Limb (tissue), 2 donors: ENCODE measurements around the gene SLFN13.
"Not testable (repeated sequence)": the region's sequence is repeated elsewhere in the genome, so short reads cannot be mapped to it uniquely, and the experiment has no call there.

ENCODE experiments used
- DNase-seq, 2 donors: peaks; one replicate each; pipeline ENCODE4 v3.0.0-alpha.2; 2016; ENCODE audit errors: extremely low spot score in 2 of 2

Gene SLFN13

GRCh38 chr17:35433075-35433894, 15.3 kb downstream of the SLFN13 start:
- DNase-seq: peak; percentile 52 to 82

- peak; percentile 62 to 87 for DNase-seq
Observed at GRCh38 chr17:35432176-35433074, 16.1 kb downstream of the SLFN13 start, which contains the start of gene SLFN12. SLFN12 (minus strand) TSS chr17:35432500; CDS start chr17:35423028, 9,472 bp downstream.

GRCh38 chr17:35429702-35430101, 18.9 kb downstream of the SLFN13 start:
- no peak for DNase-seq

- no peak for DNase-seq
Observed at GRCh38 chr17:35428229-35428628, 20.3 kb downstream of the SLFN13 start.

GRCh38 chr17:35423761-35424160, 24.8 kb downstream of the SLFN13 start:
- no peak for DNase-seq

DNA sequence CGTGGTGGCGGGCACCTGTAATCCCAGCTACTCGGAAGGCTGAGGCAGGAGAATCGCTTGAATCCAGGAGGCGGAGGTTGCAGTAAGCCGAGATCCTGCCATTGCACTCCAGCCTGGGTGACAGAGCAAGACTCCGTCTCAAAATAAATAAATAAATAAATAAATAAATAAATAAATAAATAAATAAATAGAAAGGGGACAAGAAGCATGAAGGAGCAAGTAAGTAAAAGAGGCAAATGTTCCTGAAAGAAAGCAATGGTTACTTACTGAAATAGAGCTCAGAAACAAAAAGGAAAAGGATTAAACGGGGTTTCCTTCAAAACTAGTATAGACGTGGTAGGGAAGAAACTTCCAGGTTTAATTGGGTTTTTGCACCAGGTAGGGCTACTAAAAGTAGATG, 27.5 kb downstream of the SLFN13 start:
- not testable (repeated sequence) for DNase-seq

GRCh38 chr17:35416659-35417058, 31.9 kb downstream of the SLFN13 start:
- DNase-seq: no peak

- DNase-seq: not testable (repeated sequence)
Observed at GRCh38 chr17:35414707-35415106, 33.9 kb downstream of the SLFN13 start.

- no peak for DNase-seq
Observed at GRCh38 chr17:35414247-35414646, 34.3 kb downstream of the SLFN13 start.

DNA sequence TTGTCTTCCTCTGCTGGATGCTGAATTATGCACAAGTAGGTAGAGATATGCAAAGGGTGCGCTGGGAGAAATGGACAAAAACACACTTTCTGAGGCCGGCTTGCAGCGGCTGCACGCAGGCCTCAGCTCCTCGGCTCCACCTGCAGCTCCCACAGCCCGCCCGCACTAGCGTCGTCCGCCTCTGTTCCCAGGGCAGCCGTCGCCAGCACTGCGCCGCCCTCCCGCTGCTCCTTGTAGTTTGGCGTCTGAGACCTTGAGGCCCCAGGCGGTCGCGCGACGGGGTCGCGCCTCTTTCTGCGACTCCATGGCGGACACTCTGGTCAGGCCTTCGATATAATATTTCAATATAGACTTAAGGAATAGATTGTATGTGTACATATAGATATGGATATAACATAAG, 41.0 kb downstream of the SLFN13 start:
- DNase-seq: no peak

DNA sequence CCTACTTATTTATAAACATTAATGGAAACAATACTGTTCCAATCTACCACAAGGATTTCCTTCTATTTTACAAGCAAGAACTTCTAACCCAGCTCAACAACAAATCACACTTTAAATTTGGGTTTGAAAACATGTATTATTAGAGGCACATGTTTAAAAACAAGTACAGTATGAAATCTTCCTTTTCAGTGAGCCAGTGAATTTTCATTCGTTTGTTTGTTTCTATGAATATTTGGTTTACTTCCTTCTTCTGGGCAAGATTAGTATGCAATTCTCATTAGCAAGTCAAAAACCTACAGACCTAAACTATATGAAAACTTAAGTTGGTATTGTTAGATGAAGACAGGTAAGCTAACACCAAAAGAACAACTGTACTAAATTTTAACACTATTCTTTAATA, 42.0 kb downstream of the SLFN13 start:
- DNase-seq: no peak

GRCh38 chr17:35404360-35404759, 44.2 kb downstream of the SLFN13 start:
- no peak for DNase-seq

DNA sequence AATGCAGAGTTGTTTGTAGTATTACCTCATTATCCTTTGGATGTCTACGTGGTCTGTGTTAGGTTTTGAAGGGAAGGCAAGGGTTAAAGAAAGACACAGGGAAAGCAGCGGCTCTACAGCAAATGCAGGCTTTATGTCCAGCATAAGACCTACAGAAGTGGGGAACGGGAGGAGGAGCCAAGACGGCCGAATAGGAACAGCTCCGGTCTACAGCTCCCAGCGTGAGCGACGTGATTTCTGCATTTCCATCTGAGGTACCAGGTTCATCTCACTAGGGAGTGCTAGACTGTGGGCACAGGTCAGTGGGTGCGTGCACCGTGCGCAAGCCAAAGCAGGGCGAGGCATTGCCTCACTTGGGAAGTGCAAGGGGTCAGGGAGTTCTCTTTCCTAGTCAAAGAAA, 54.8 kb downstream of the SLFN13 start:
- DNase-seq: not testable (repeated sequence)

DNA sequence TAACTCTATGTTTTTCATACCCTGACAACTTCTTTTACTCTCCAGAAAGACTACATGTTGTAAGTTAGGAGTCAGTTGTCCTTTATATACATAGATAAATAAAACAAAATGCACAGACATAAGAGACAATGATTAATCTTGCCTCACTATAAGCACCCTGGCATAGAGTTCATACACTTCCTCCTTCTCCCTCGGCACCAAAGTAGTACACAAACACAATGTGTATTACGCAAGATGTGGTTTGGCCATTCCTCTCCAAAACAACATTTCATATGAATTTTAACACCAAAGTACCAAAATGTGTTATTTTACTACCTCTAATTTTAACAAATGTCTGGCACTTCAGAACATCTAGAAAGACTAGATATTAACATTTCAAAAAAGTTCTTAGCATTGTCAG, 57.9 kb downstream of the SLFN13 start:
- DNase-seq: no peak

DNA sequence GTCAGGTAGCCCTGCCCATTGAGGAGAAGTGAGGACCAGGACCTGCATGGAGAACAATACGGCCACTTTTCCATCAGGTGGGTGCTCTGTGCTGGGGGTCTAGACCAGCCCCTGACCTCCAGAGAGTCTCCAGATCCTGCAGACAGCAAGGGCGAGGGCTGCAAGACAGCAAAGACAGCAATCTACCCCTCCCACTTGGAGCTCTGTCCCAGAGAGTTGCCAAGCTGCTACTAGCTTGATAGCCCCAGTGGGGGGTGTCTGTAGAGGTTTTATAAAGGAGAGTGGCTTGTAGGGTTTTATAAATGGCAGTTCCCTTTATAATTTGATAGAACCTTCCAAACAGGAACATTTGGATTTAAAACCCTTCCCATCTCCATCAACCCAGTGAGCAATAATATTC, 58.4 kb downstream of the SLFN13 start:
- DNase-seq: no peak

GRCh38 chr17:35387496-35387895, 61.1 kb downstream of the SLFN13 start:
- no peak for DNase-seq
